HEK293 (cell line): Measurements from ENCODE around the gene FAM83E.
A peak's percentile ranks its signal among the peaks of the same experiment; 100 is the strongest.

ENCODE experiments used
- BCL11B ChIP-seq: fragments of 450-650 bp; formaldehyde crosslinking; IDR thresholded peaks from 2 replicates; pipeline ENCODE4 v1.5.1; 2016; ENCODE audit warnings: low read depth, missing biosample characterization, missing genetic modification characterization
- KLF1 ChIP-seq: fragments of 450-650 bp; formaldehyde crosslinking; IDR thresholded peaks from 2 replicates; pipeline ENCODE4 v1.5.1; 2016; ENCODE audit warnings: missing biosample characterization, missing genetic modification characterization
- KLF16 ChIP-seq: fragments of 450-650 bp; formaldehyde crosslinking; IDR thresholded peaks from 2 replicates; pipeline ENCODE4 v1.5.1; 2017; ENCODE audit warnings: missing biosample characterization, missing genetic modification characterization
- KLF17 ChIP-seq: fragments of 450-650 bp; formaldehyde crosslinking; IDR thresholded peaks from 2 replicates; pipeline ENCODE4 v1.5.1; 2016; ENCODE audit warnings: missing biosample characterization, missing genetic modification characterization
- PATZ1 ChIP-seq: fragments of 450-650 bp; formaldehyde crosslinking; IDR thresholded peaks from 2 replicates; pipeline ENCODE4 v1.5.1; 2016; ENCODE audit warnings: missing biosample characterization, missing genetic modification characterization
- PRDM1 ChIP-seq: fragments of 450-650 bp; formaldehyde crosslinking; IDR thresholded peaks from 2 replicates; pipeline ENCODE4; 2016; ENCODE audit warnings: missing biosample characterization, missing genetic modification characterization
- SP3 ChIP-seq: fragments of 450-650 bp; formaldehyde crosslinking; IDR thresholded peaks from 2 replicates; pipeline ENCODE4 v1.5.1; 2016; ENCODE audit warnings: missing biosample characterization, missing genetic modification characterization
- TCF7L2 ChIP-seq: IDR thresholded peaks from 2 replicates; pipeline ENCODE4 v1.6.1; 2011; ENCODE audit warnings: low read depth, mild to moderate bottlenecking, inconsistent platforms, low read length, moderate library complexity, borderline replicate concordance
- YY2 ChIP-seq: fragments of 450-650 bp; formaldehyde crosslinking; IDR thresholded peaks from 2 replicates; pipeline ENCODE4 v1.5.1; 2016; ENCODE audit warnings: missing biosample characterization, missing genetic modification characterization
- ZBTB21 ChIP-seq: fragments of 450-650 bp; formaldehyde crosslinking; IDR thresholded peaks from 2 replicates; pipeline ENCODE4 v1.5.1; 2017; ENCODE audit warnings: missing biosample characterization, missing genetic modification characterization
- ZEB2 ChIP-seq: fragments of 450-650 bp; formaldehyde crosslinking; IDR thresholded peaks from 2 replicates; pipeline ENCODE4 v1.5.1; 2016; ENCODE audit warnings: missing biosample characterization, missing genetic modification characterization
- ZIC2 ChIP-seq: fragments of 450-650 bp; formaldehyde crosslinking; IDR thresholded peaks from 2 replicates; pipeline ENCODE4 v1.5.1; 2016; ENCODE audit warnings: missing biosample characterization, missing genetic modification characterization
- ZNF24 ChIP-seq: fragments of 450-650 bp; formaldehyde crosslinking; IDR thresholded peaks from 2 replicates; pipeline ENCODE4 v1.5.1; 2016; ENCODE audit warnings: missing biosample characterization, missing genetic modification characterization
- ZNF335 ChIP-seq: fragments of 450-650 bp; formaldehyde crosslinking; conservative IDR thresholded peaks from 2 replicates; pipeline ENCODE4 v1.5.1; 2016; ENCODE audit warnings: missing biosample characterization, missing genetic modification characterization
- ZNF341 ChIP-seq: fragments of 450-650 bp; formaldehyde crosslinking; IDR thresholded peaks from 2 replicates; pipeline ENCODE4; 2016; ENCODE audit warnings: low read depth, missing biosample characterization, missing genetic modification characterization
- ZNF549 ChIP-seq: fragments of 450-650 bp; IDR thresholded peaks from 2 replicates; pipeline ENCODE4 v1.5.1; 2018; ENCODE audit warnings: missing biosample characterization, missing genetic modification characterization, mild to moderate bottlenecking, inconsistent platforms, moderate library complexity
- ZNF660 ChIP-seq: fragments of 450-650 bp; IDR thresholded peaks from 2 replicates; pipeline ENCODE4 v1.5.1; 2018; ENCODE audit warnings: missing biosample characterization, mild to moderate bottlenecking, missing genetic modification characterization
- ZNF837 ChIP-seq: fragments of 450-650 bp; formaldehyde crosslinking; IDR thresholded peaks from 2 replicates; pipeline ENCODE4 v1.5.1; 2016; ENCODE audit warnings: missing biosample characterization, missing genetic modification characterization
- ZSCAN16 ChIP-seq: fragments of 450-650 bp; formaldehyde crosslinking; IDR thresholded peaks from 2 replicates; pipeline ENCODE4 v1.5.1; 2016; ENCODE audit warnings: missing biosample characterization, missing genetic modification characterization
- ZSCAN30 ChIP-seq: fragments of 450-650 bp; IDR thresholded peaks from 2 replicates; pipeline ENCODE4 v1.5.1; 2018; ENCODE audit warnings: missing biosample characterization, mild to moderate bottlenecking, missing genetic modification characterization, moderate library complexity
- ZSCAN5A ChIP-seq: fragments of 450-650 bp; formaldehyde crosslinking; IDR thresholded peaks from 2 replicates; pipeline ENCODE4 v1.5.1; 2016; ENCODE audit warnings: missing biosample characterization, missing genetic modification characterization
- TF ChIP-seq, protein P1 (sequence below): fragments of 450-650 bp; formaldehyde crosslinking; conservative IDR thresholded peaks from 2 replicates; pipeline ENCODE4 v1.5.1; 2016; ENCODE audit warnings: low read depth, missing biosample characterization, missing genetic modification characterization
- TF ChIP-seq, protein P2 (sequence below): fragments of 450-650 bp; formaldehyde crosslinking; IDR thresholded peaks from 2 replicates; pipeline ENCODE4 v1.5.1; 2016; ENCODE audit warnings: missing biosample characterization, missing genetic modification characterization, low read depth
- TF ChIP-seq, protein P3 (sequence below): fragments of 450-650 bp; formaldehyde crosslinking; IDR thresholded peaks from 2 replicates; pipeline ENCODE4 v1.5.1; 2017; ENCODE audit warnings: missing biosample characterization, missing genetic modification characterization
- TF ChIP-seq, protein P4 (sequence below): fragments of 450-650 bp; IDR thresholded peaks from 2 replicates; pipeline ENCODE4 v1.5.1; 2018; ENCODE audit warnings: missing biosample characterization, missing genetic modification characterization

FAM83E gene

GRCh38 chr19:48634424-48635262 lies 19.8 kb upstream of the FAM83E start (continued):
- TF ChIP-seq, protein P1, sequence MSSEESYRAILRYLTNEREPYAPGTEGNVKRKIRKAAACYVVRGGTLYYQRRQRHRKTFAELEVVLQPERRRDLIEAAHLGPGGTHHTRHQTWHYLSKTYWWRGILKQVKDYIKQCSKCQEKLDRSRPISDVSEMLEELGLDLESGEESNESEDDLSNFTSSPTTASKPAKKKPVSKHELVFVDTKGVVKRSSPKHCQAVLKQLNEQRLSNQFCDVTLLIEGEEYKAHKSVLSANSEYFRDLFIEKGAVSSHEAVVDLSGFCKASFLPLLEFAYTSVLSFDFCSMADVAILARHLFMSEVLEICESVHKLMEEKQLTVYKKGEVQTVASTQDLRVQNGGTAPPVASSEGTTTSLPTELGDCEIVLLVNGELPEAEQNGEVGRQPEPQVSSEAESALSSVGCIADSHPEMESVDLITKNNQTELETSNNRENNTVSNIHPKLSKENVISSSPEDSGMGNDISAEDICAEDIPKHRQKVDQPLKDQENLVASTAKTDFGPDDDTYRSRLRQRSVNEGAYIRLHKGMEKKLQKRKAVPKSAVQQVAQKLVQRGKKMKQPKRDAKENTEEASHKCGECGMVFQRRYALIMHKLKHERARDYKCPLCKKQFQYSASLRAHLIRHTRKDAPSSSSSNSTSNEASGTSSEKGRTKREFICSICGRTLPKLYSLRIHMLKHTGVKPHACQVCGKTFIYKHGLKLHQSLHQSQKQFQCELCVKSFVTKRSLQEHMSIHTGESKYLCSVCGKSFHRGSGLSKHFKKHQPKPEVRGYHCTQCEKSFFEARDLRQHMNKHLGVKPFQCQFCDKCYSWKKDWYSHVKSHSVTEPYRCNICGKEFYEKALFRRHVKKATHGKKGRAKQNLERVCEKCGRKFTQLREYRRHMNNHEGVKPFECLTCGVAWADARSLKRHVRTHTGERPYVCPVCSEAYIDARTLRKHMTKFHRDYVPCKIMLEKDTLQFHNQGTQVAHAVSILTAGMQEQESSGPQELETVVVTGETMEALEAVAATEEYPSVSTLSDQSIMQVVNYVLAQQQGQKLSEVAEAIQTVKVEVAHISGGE (tag by site-specific recombination), result 0 out of 2 replicates have a peak, but pooled peaks have one; percentile 1
- peak; percentile 95 for TF ChIP-seq PATZ1 (tag by site-specific recombination)
- TF ChIP-seq, protein P2, sequence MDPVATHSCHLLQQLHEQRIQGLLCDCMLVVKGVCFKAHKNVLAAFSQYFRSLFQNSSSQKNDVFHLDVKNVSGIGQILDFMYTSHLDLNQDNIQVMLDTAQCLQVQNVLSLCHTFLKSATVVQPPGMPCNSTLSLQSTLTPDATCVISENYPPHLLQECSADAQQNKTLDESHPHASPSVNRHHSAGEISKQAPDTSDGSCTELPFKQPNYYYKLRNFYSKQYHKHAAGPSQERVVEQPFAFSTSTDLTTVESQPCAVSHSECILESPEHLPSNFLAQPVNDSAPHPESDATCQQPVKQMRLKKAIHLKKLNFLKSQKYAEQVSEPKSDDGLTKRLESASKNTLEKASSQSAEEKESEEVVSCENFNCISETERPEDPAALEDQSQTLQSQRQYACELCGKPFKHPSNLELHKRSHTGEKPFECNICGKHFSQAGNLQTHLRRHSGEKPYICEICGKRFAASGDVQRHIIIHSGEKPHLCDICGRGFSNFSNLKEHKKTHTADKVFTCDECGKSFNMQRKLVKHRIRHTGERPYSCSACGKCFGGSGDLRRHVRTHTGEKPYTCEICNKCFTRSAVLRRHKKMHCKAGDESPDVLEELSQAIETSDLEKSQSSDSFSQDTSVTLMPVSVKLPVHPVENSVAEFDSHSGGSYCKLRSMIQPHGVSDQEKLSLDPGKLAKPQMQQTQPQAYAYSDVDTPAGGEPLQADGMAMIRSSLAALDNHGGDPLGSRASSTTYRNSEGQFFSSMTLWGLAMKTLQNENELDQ (tag by site-specific recombination), result no peak
- TF ChIP-seq ZSCAN5A (tag by site-specific recombination), result no peak
- no peak for TF ChIP-seq ZNF549 (tag by site-specific recombination)
- TF ChIP-seq KLF16 (tag by site-specific recombination), result peak; percentile 89
- TF ChIP-seq ZIC2 (tag by site-specific recombination), result peak; percentile 73
- TF ChIP-seq, protein P3, sequence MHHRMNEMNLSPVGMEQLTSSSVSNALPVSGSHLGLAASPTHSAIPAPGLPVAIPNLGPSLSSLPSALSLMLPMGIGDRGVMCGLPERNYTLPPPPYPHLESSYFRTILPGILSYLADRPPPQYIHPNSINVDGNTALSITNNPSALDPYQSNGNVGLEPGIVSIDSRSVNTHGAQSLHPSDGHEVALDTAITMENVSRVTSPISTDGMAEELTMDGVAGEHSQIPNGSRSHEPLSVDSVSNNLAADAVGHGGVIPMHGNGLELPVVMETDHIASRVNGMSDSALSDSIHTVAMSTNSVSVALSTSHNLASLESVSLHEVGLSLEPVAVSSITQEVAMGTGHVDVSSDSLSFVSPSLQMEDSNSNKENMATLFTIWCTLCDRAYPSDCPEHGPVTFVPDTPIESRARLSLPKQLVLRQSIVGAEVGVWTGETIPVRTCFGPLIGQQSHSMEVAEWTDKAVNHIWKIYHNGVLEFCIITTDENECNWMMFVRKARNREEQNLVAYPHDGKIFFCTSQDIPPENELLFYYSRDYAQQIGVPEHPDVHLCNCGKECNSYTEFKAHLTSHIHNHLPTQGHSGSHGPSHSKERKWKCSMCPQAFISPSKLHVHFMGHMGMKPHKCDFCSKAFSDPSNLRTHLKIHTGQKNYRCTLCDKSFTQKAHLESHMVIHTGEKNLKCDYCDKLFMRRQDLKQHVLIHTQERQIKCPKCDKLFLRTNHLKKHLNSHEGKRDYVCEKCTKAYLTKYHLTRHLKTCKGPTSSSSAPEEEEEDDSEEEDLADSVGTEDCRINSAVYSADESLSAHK (tag by site-specific recombination), result peak; percentile 57
- peak; percentile 66 for TF ChIP-seq YY2 (tag by site-specific recombination)
- TF ChIP-seq PRDM1 (tag by site-specific recombination), result no peak
- TF ChIP-seq TCF7L2, result no peak
- TF ChIP-seq, protein P4, sequence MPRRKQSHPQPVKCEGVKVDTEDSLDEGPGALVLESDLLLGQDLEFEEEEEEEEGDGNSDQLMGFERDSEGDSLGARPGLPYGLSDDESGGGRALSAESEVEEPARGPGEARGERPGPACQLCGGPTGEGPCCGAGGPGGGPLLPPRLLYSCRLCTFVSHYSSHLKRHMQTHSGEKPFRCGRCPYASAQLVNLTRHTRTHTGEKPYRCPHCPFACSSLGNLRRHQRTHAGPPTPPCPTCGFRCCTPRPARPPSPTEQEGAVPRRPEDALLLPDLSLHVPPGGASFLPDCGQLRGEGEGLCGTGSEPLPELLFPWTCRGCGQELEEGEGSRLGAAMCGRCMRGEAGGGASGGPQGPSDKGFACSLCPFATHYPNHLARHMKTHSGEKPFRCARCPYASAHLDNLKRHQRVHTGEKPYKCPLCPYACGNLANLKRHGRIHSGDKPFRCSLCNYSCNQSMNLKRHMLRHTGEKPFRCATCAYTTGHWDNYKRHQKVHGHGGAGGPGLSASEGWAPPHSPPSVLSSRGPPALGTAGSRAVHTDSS (tag by site-specific recombination), result peak; percentile 75
- peak; percentile 84 for TF ChIP-seq ZNF335 (tag by site-specific recombination)
- peak; percentile 85 for TF ChIP-seq ZSCAN16 (tag by site-specific recombination)
- TF ChIP-seq BCL11B, result peak; percentile 91
- peak; percentile 87 for TF ChIP-seq ZNF24 (tag by site-specific recombination)
- TF ChIP-seq ZNF660, result 0 out of 2 replicates have a peak, but pooled peaks have one; percentile 10
- TF ChIP-seq ZSCAN30 (tag by site-specific recombination), result peak; percentile 96
- peak; percentile 32; the same call in 1 of the 2 replicates for TF ChIP-seq KLF17
- peak; percentile 78 for TF ChIP-seq ZNF341 (tag by site-specific recombination)
- no peak for TF ChIP-seq ZBTB21
- peak; percentile 74 for TF ChIP-seq KLF1
- peak; percentile 83 for TF ChIP-seq SP3 (tag by site-specific recombination)
- TF ChIP-seq ZEB2 (tag by site-specific recombination), result peak; percentile 68
- no peak for TF ChIP-seq ZNF837 (tag by site-specific recombination)
